Measurements from ENCODE around the gene AOAH.

Gene AOAH

DNA sequence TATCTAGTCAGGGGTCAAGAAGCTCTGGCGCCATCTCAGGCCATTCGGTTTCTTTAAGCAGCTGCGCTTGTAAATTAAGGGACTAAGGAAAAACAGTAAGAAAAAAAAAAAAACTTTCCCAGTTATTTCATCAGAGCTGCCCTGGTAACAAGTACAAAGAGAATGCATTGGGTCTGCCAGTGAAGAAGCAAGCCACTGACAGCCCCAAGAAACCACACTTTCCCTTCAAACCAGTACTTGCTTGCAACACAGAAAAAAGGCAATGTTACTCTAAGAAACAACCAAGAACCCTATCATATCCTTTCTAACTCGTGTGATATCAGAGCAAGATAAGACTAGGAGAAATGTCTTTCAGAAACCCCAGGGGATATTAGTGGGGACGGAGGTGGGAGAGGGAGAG is 40.6 kb upstream of the AOAH start:
- no peaks in the 10 kb centered on the region for H3F3A ChIP-seq (ENCODE audit: insufficient read depth, low read length)
- H3K9ac ChIP-seq (ENCODE audit: low read length): no peak overlapping the region
- H3K27ac ChIP-seq (ENCODE audit: low read length): no peak overlapping the region

DNA sequence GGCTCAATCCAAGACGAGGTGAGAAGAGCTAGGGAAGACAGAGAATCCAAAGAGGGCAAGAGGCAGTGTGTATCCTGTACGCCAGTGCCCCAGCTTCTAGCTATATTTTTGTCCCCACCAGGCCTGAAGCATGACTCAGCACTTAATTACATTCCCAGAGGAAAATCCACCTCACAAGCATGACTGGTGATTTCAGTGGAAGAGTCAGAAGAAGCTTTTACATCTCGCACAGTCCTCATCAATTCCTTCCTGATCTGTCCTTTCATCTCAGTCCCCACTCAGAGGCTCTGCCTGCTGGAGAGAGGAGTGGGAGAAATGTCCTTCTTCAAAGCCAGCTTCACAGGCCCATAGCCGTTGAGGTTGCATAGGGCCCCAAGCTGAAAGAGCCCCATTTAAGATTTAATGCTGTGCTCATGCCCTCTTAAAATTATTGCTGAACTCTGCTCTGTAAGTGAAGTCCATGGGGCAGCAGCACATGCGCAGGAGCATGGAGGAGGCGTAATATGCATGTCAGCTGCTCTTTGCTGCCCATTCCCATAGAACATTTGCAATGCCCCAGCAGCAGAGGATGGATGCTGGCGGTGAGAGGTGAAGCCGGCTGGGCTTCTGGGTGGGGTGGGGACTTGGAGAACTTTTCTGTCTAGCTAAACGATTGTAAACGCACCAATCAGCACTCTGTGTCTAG is 39.0 kb upstream of the AOAH start:
- no peak overlapping the region for H3K9ac ChIP-seq (ENCODE audit: low read length)
- no peak overlapping the region for H2AFZ ChIP-seq (ENCODE audit: low read length)
- H3K4me1 ChIP-seq (ENCODE audit: low read length): no peaks in the 10 kb centered on the region
- H3K27ac ChIP-seq (ENCODE audit: low read length): no peak overlapping the region
- DNase-seq: no peak
- H3K79me2 ChIP-seq (ENCODE audit: low read length): no peaks in the 10 kb centered on the region
- H3K9me3 ChIP-seq (replicated peaks; ENCODE audit: insufficient read depth, low read length): no peaks in the 10 kb centered on the region
- H3K36me3 ChIP-seq (replicated peaks; ENCODE audit: insufficient read depth, low read length): no peaks in the 10 kb centered on the region
- no peaks in the 10 kb centered on the region for H3F3A ChIP-seq (ENCODE audit: insufficient read depth, low read length)
- no peak overlapping the region for H3K4me3 ChIP-seq (ENCODE audit: low read length)
- H3K4me2 ChIP-seq (ENCODE audit: low read depth, low read length): no peak overlapping the region
- no peak for TF ChIP-seq EZH2phosphoT487 (IDR thresholded peaks at IDR 0.05; ENCODE audit: low read length)
- TF ChIP-seq, protein P1, sequence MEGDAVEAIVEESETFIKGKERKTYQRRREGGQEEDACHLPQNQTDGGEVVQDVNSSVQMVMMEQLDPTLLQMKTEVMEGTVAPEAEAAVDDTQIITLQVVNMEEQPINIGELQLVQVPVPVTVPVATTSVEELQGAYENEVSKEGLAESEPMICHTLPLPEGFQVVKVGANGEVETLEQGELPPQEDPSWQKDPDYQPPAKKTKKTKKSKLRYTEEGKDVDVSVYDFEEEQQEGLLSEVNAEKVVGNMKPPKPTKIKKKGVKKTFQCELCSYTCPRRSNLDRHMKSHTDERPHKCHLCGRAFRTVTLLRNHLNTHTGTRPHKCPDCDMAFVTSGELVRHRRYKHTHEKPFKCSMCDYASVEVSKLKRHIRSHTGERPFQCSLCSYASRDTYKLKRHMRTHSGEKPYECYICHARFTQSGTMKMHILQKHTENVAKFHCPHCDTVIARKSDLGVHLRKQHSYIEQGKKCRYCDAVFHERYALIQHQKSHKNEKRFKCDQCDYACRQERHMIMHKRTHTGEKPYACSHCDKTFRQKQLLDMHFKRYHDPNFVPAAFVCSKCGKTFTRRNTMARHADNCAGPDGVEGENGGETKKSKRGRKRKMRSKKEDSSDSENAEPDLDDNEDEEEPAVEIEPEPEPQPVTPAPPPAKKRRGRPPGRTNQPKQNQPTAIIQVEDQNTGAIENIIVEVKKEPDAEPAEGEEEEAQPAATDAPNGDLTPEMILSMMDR (IDR thresholded peaks at IDR 0.05; ENCODE audit: low read length): no peak
- no peak for TF ChIP-seq EZH2 (optimal IDR thresholded peaks at IDR 0.05; ENCODE audit: low read depth, low read length)
- no peaks in the 10 kb centered on the region for H3K9me2 ChIP-seq (replicated peaks; ENCODE audit: insufficient read depth, low read length)
- no peaks in the 10 kb centered on the region for H3K27me3 ChIP-seq (replicated peaks; ENCODE audit: insufficient read depth, low read length)
- H4K20me1 ChIP-seq (ENCODE audit: insufficient read depth, low read length): no peaks in the 10 kb centered on the region

More for the DNA sequence above, 40.6 kb upstream of the AOAH start:
- no peak for DNase-seq
- Histone ChIP-seq H3K4me3 (ENCODE audit: low read length) (no peak overlapping the region), H3K36me3 (replicated peaks; ENCODE audit: insufficient read depth, low read length) (no peaks in the 10 kb centered on the region), H4K20me1 (ENCODE audit: insufficient read depth, low read length) (no peaks in the 10 kb centered on the region), H3K9me2 (replicated peaks; ENCODE audit: insufficient read depth, low read length) (no peaks in the 10 kb centered on the region), H2AFZ (ENCODE audit: low read length) (no peak overlapping the region), H3K4me2 (ENCODE audit: low read depth, low read length) (no peak overlapping the region), H3K79me2 (ENCODE audit: low read length) (no peaks in the 10 kb centered on the region), H3K27me3 (replicated peaks; ENCODE audit: insufficient read depth, low read length) (no peaks in the 10 kb centered on the region), H3K9me3 (replicated peaks; ENCODE audit: insufficient read depth, low read length) (no peaks in the 10 kb centered on the region), H3K4me1 (ENCODE audit: low read length) (no peaks in the 10 kb centered on the region)
- TF ChIP-seq, protein P1 (IDR thresholded peaks at IDR 0.05; ENCODE audit: low read length): no peak
- TF ChIP-seq EZH2 (optimal IDR thresholded peaks at IDR 0.05; ENCODE audit: low read depth, low read length) (no peak), EZH2phosphoT487 (IDR thresholded peaks at IDR 0.05; ENCODE audit: low read length) (no peak)

DNA sequence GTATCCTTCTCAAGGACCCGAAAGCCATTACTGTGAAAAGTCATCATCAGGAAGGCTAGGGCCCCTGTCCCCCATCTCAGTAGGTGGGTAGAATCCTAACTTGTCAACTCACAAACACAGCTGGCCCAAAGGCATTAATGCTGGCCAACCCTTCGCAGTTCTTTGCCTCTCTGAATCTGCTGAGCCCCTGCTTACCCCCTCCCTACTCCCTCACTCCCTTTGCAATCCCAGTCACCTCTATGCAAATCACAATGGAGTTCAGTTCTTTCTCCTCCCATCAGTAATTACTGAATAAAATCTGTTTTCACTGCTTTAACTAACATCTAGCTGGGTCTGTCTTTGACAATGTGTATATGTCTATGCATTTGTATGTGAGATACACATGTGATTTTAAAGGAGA is 38.1 kb upstream of the AOAH start:
- no peaks in the 10 kb centered on the region for H4K20me1 ChIP-seq (ENCODE audit: insufficient read depth, low read length)
- no peaks in the 10 kb centered on the region for H3F3A ChIP-seq (ENCODE audit: insufficient read depth, low read length)
- H3K27me3 ChIP-seq (replicated peaks; ENCODE audit: insufficient read depth, low read length): no peaks in the 10 kb centered on the region
- no peaks in the 10 kb centered on the region for H3K9me2 ChIP-seq (replicated peaks; ENCODE audit: insufficient read depth, low read length)
- no peak overlapping the region for H3K4me2 ChIP-seq (ENCODE audit: low read depth, low read length)
- no peaks in the 10 kb centered on the region for H3K9me3 ChIP-seq (replicated peaks; ENCODE audit: insufficient read depth, low read length)
- H3K9ac ChIP-seq (ENCODE audit: low read length): no peak overlapping the region
- no peak overlapping the region for H3K4me3 ChIP-seq (ENCODE audit: low read length)
- no peak for DNase-seq
- H2AFZ ChIP-seq (ENCODE audit: low read length): no peak overlapping the region
- H3K4me1 ChIP-seq (ENCODE audit: low read length): no peaks in the 10 kb centered on the region
- H3K79me2 ChIP-seq (ENCODE audit: low read length): no peaks in the 10 kb centered on the region
- H3K36me3 ChIP-seq (replicated peaks; ENCODE audit: insufficient read depth, low read length): no peaks in the 10 kb centered on the region
- TF ChIP-seq EZH2phosphoT487 (IDR thresholded peaks at IDR 0.05; ENCODE audit: low read length): no peak
- TF ChIP-seq, protein P1 (IDR thresholded peaks at IDR 0.05; ENCODE audit: low read length): no peak
- no peak for TF ChIP-seq EZH2 (optimal IDR thresholded peaks at IDR 0.05; ENCODE audit: low read depth, low read length)
- H3K27ac ChIP-seq (ENCODE audit: low read length): no peak overlapping the region
